Measurements from ENCODE around the gene PTCD1. TPM values are rescaled to one million over a fixed set of nuclear protein-coding genes. Genes with fewer than 3 reads are reported as not detected.
A peak's percentile ranks its signal among the peaks of the same experiment; 100 is the strongest.

The PTCD1 gene
- total and polyA plus RNA-seq, 9 of the 15 experiments (the other 6 are each of a cell fraction or from before 2014, with no cell fraction given), result 0.46 to 17.1 (median 6.2) TPM

- TF ChIP-seq TCF7L2 (IDR thresholded peaks at IDR 0.05; ENCODE audit: low read depth, low read length) (no peak), POLR2AphosphoS2 (IDR thresholded peaks at IDR 0.05; ENCODE audit: low read length) (no peak), E2F6 (IDR thresholded peaks at IDR 0.05; ENCODE audit: borderline replicate concordance in 1 of 2, extremely low read depth in 1 of 2, insufficient read depth in 1 of 2, insufficient read length in 1 of 2, low read depth in 1 of 2, low read length in 1 of 2, poor library complexity in 1 of 2, severe bottlenecking in 1 of 2) (peak; percentile 66 to 88), CREBBP (IDR thresholded peaks at IDR 0.05; ENCODE audit: low read depth, low read length) (no peak), BMI1 (IDR thresholded peaks at IDR 0.05; ENCODE audit: low read length) (no peak), MXD1 (CRISPR knock-in tag; IDR thresholded peaks at IDR 0.05; ENCODE audit: borderline replicate concordance, poor library complexity, severe bottlenecking) (no peak), RHOXF2B (CRISPR knock-in tag; conservative IDR thresholded peaks at IDR 0.05) (no peak), OTX1 (CRISPR knock-in tag; IDR thresholded peaks at IDR 0.05) (peak; percentile 67; the same call in 1 of the 2 replicates), ATF4 (CRISPR knock-in tag; IDR thresholded peaks at IDR 0.05) (peak; percentile 62; the same call in 1 of the 2 replicates), ZNF280A (IDR thresholded peaks at IDR 0.05; ENCODE audit: low read depth, partially characterized antibody) (no peak), NFIC (IDR thresholded peaks at IDR 0.05) (peak; percentile 68), ZNF232 (CRISPR knock-in tag; IDR thresholded peaks at IDR 0.05) (no peak), SP1 (CRISPR knock-in tag; IDR thresholded peaks at IDR 0.05) (peak; percentile 75), EZH2 (IDR thresholded peaks at IDR 0.05; ENCODE audit: borderline replicate concordance, low read depth, low read length) (no peak), ZNF584 (CRISPR knock-in tag; IDR thresholded peaks at IDR 0.05; ENCODE audit: low read depth) (no peak), CHD2 (IDR thresholded peaks at IDR 0.05; ENCODE audit: low read depth, low read length) (no peak), CSDE1 (IDR thresholded peaks at IDR 0.05) (no peak), KHSRP (IDR thresholded peaks at IDR 0.05) (no peak), SNIP1 (IDR thresholded peaks at IDR 0.05; ENCODE audit: low read depth) (no peak), ZNF354B (CRISPR knock-in tag; IDR thresholded peaks at IDR 0.05) (no peak), TRIM24 (IDR thresholded peaks at IDR 0.05) (peak in 1 of 2 experiments; percentile 25; a peak in 1 of 4 replicates), NR1H2 (CRISPR knock-in tag; IDR thresholded peaks at IDR 0.05) (no peak), PRPF4 (IDR thresholded peaks at IDR 0.05; ENCODE audit: insufficient read depth, low read depth, low read length, poor library complexity, severe bottlenecking) (no peak), ZEB2 (IDR thresholded peaks at IDR 0.05) (peak; percentile 83), MAFG (tag; conservative IDR thresholded peaks at IDR 0.05) (no peak), NR2C1 (IDR thresholded peaks at IDR 0.05) (no peak), NR2C1 (tag; IDR thresholded peaks at IDR 0.05) (no peak)
Measured at GRCh38 chr7:99438573-99439480, at the start of gene PTCD1, which contains the start of gene CPSF4 (continued).
